ENCODE results near the gene MSRB3.

MSRB3 gene

GRCh38 chr12:65463082-65463481, 184.6 kb downstream of the MSRB3 start:
- H3K4me3 ChIP-seq (ENCODE audit: low read depth, low read length): no peak overlapping the region
- TF ChIP-seq CTCF (IDR thresholded peaks at IDR 0.05; ENCODE audit: low read depth, low read length): no peak

GRCh38 chr12:65463611-65464010, 185.1 kb downstream of the MSRB3 start:
- H3K4me3 ChIP-seq (ENCODE audit: low read depth, low read length): no peak overlapping the region
- TF ChIP-seq CTCF (IDR thresholded peaks at IDR 0.05; ENCODE audit: low read depth, low read length): no peak

- no peak for TF ChIP-seq CTCF (IDR thresholded peaks at IDR 0.05; ENCODE audit: low read depth, low read length)
- no peak overlapping the region for H3K4me3 ChIP-seq (ENCODE audit: low read depth, low read length)
These were observed 186.4 kb downstream of the MSRB3 start for GRCh38 chr12:65464930-65465329.

GRCh38 chr12:65465766-65466547, 187.5 kb downstream of the MSRB3 start:
- TF ChIP-seq CTCF (IDR thresholded peaks at IDR 0.05; ENCODE audit: low read depth, low read length): no peak

GRCh38 chr12:65466911-65467310, 188.4 kb downstream of the MSRB3 start:
- no peak overlapping the region for H3K4me3 ChIP-seq (ENCODE audit: low read depth, low read length)
- no peak for TF ChIP-seq CTCF (IDR thresholded peaks at IDR 0.05; ENCODE audit: low read depth, low read length)

More at GRCh38 chr12:65465766-65466547, 187.5 kb downstream of the MSRB3 start:
- no peak overlapping the region for H3K4me3 ChIP-seq (ENCODE audit: low read depth, low read length)

- TF ChIP-seq CTCF (IDR thresholded peaks at IDR 0.05; ENCODE audit: low read depth, low read length): no peak
- H3K4me3 ChIP-seq (ENCODE audit: low read depth, low read length): no peak overlapping the region
These were observed 191.8 kb downstream of the MSRB3 start for GRCh38 chr12:65470256-65470655.

GRCh38 chr12:65472079-65472478, 193.6 kb downstream of the MSRB3 start:
- TF ChIP-seq CTCF (IDR thresholded peaks at IDR 0.05; ENCODE audit: low read depth, low read length): no peak
- no peak overlapping the region for H3K4me3 ChIP-seq (ENCODE audit: low read depth, low read length)

All from WI38 (cell line).